ENCODE measurements around the gene KRTAP20-2. TPM values are rescaled to one million over a fixed set of nuclear protein-coding genes. Genes with fewer than 3 reads are reported as not detected.

Gene KRTAP20-2
- total RNA-seq, 4 donors from 2014 or later: not detected

GRCh38 chr21:30638686-30639085 lies 3.7 kb downstream of the KRTAP20-2 start:
- no peaks in the 10 kb centered on the region for H3K27me3 ChIP-seq
- H3K4me3 ChIP-seq: no peak overlapping the region
- no peaks in the 10 kb centered on the region for H3K36me3 ChIP-seq
- H3K4me1 ChIP-seq: no peaks in the 10 kb centered on the region
- no peak for DNase-seq
- H3K9me3 ChIP-seq: peaks cover 0 to 7% (median 0%) of the 10 kb centered on the region in 4 donors
- H3K27ac ChIP-seq: no peak overlapping the region
- TF ChIP-seq, protein P1, sequence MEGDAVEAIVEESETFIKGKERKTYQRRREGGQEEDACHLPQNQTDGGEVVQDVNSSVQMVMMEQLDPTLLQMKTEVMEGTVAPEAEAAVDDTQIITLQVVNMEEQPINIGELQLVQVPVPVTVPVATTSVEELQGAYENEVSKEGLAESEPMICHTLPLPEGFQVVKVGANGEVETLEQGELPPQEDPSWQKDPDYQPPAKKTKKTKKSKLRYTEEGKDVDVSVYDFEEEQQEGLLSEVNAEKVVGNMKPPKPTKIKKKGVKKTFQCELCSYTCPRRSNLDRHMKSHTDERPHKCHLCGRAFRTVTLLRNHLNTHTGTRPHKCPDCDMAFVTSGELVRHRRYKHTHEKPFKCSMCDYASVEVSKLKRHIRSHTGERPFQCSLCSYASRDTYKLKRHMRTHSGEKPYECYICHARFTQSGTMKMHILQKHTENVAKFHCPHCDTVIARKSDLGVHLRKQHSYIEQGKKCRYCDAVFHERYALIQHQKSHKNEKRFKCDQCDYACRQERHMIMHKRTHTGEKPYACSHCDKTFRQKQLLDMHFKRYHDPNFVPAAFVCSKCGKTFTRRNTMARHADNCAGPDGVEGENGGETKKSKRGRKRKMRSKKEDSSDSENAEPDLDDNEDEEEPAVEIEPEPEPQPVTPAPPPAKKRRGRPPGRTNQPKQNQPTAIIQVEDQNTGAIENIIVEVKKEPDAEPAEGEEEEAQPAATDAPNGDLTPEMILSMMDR (IDR thresholded peaks at IDR 0.05): no peak
- TF ChIP-seq POLR2A (IDR thresholded peaks at IDR 0.05): no peak

DNA sequence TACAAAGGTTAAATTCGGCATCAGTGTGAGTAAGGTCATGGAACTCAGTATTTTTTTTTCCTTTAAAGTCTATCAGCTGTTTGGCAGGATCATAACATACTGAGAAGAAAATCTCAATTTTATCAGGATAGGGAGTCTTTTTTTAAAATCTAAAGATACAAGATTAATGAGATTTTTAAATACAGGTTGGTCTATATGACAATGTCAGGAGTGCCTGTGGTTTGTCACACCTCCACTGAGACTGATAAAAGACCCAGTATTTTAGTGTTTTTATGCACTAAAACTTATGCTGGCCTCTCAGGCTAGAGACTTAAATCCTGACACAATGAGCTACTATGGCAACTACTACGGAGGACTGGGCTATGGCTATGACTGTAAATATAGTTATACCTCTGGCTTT lies 7.6 kb downstream of the KRTAP20-2 start, which contains the start of gene KRTAP20-3:
Gene KRTAP20-3, plus strand, starts transcription at position 301 of the 400 bp plus-strand sequence.
- H3K27ac ChIP-seq: no peak within 1 kb of the TSS
- TF ChIP-seq, protein P1 (IDR thresholded peaks at IDR 0.05): no peak
- TF ChIP-seq POLR2A (IDR thresholded peaks at IDR 0.05): no peak
- H3K27me3 ChIP-seq: no peaks in the 10 kb centered on the region
- peaks cover 0 to 3% (median 0%) of the 10 kb centered on the region in 4 donors for H3K9me3 ChIP-seq
- no peak within 1 kb of the TSS for H3K4me3 ChIP-seq
- no peak for DNase-seq
- no peaks in the 10 kb centered on the region for H3K4me1 ChIP-seq
- H3K36me3 ChIP-seq: no peaks in the 10 kb centered on the region

- no peaks in the 10 kb centered on the region for H3K27me3 ChIP-seq
- no peaks in the 10 kb centered on the region for H3K36me3 ChIP-seq
- DNase-seq: no peak
- peaks cover 0 to 3% (median 0%) of the 10 kb centered on the region in 4 donors for H3K9me3 ChIP-seq
- no peaks in the 10 kb centered on the region for H3K4me1 ChIP-seq
- TF ChIP-seq POLR2A (IDR thresholded peaks at IDR 0.05): no peak
- TF ChIP-seq, protein P1 (IDR thresholded peaks at IDR 0.05): no peak
- H3K4me3 ChIP-seq: no peak overlapping the region
- no peak overlapping the region for H3K27ac ChIP-seq
Observed at GRCh38 chr21:30646904-30647414, 12.0 kb downstream of the KRTAP20-2 start.

DNA sequence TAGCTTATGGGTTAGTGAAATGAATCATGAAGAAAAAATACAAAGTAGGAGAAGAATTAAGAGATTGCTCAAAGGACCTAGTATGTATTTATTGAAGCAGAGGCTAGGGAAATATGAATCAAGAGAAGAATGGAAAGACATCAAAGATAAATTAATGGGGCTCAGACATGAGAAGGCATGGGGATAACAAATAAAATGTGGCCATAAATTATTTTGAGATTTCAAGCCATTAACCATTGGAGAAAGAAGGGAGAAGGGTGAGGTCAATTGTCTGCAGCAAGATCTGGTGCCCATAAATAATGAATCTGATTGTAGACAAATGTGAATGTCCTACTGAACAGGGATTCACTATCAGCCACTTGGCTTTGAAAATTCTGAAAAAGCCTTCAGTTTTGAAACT lies 17.9 kb downstream of the KRTAP20-2 start:
- DNase-seq: no peak
- H3K4me3 ChIP-seq: no peak overlapping the region
- no peak for TF ChIP-seq POLR2A (IDR thresholded peaks at IDR 0.05)
- TF ChIP-seq, protein P1 (IDR thresholded peaks at IDR 0.05): no peak
- peaks cover 0 to 9% (median 0%) of the 10 kb centered on the region in 4 donors for H3K9me3 ChIP-seq
- no peaks in the 10 kb centered on the region for H3K27me3 ChIP-seq
- H3K36me3 ChIP-seq: no peaks in the 10 kb centered on the region
- no peaks in the 10 kb centered on the region for H3K4me1 ChIP-seq
- H3K27ac ChIP-seq: no peak overlapping the region

DNA sequence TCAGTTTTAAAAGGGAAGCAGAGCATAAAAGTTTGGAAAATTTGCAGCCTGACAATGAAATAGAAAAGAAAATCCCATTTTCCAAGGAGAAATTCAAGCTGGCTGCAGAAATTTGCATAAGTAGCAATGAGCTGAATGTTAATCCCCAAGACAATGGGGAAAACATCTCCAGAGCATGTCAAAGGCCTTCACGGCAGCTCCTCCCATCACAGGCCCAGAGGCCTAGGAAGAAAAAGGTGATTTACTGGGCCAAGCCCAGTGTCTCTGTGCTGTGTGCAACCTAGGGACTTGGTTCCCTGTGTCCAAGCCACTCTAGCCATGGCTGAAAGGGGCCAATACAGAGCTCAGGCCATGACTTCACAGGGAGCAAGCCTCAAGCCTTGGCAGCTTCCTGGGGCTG lies 33.8 kb downstream of the KRTAP20-2 start:
- Histone ChIP-seq H3K27me3 (no peaks in the 10 kb centered on the region), H3K4me3 (no peak overlapping the region), H3K9me3 (peaks cover 0 to 5% (median 0%) of the 10 kb centered on the region in 4 donors), H3K27ac (no peak overlapping the region), H3K36me3 (no peaks in the 10 kb centered on the region), H3K4me1 (no peaks in the 10 kb centered on the region)
- TF ChIP-seq POLR2A (IDR thresholded peaks at IDR 0.05): no peak
- TF ChIP-seq, protein P1 (IDR thresholded peaks at IDR 0.05): no peak
- DNase-seq: no peak
